Epidermal melanocyte (primary cell): ENCODE measurements around the gene RPS6KC1.
"Not testable (repeated sequence)": the region's sequence is repeated elsewhere in the genome, so short reads cannot be mapped to it uniquely, and the experiment has no call there.

Source experiments
- DNase-seq: peaks from one replicate; pipeline ENCODE4 v3.0.0; 2011; ENCODE audit warnings: low spot score; ENCODE audit not compliant: insufficient read length

RPS6KC1 gene

DNA sequence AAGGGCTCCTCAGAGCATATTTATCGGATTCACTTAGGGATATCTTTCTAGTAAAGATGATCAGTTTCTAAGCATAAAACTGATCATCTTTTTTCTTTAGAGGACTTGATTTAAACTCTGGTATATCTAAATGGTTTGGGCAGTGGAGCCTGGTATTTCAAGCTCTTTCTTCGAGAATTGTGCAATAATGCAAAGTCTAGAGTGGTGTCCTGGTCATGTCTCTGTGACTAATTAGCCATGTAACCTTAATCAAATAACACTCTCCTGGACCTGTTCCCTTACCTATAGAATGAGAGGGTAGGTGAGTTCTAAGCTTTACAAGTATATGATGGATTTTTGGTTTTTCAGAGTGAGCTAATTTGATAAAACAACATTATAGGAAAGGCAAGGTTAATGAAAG is 225.2 kb downstream of the RPS6KC1 start:
- no peak for DNase-seq

DNA sequence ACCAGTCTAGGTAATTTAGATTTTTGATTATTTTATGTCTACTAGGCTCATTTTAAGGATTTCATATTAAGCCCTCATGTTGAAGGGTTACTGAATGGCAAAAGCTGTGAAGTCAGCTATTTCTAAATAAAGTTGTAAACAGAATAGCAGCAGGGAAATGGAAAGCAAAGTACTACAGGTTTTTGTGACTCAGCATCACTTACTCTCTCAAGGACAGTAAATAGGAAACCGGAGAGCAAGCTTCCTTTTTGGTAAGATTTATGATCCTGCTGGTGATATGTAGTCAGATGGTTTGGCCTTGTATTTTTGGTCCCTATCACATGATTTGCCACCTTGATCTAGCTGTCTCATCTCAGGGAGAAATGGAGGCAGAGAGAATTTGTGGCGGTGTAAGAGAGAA is 226.0 kb downstream of the RPS6KC1 start:
- no peak for DNase-seq

- no peak for DNase-seq
These were observed 228.4 kb downstream of the RPS6KC1 start for GRCh38 chr1:213279410-213279809.

GRCh38 chr1:213281640-213282301 is 230.7 kb downstream of the RPS6KC1 start:
- DNase-seq, result no peak

- DNase-seq, result no peak
These were observed 233.6 kb downstream of the RPS6KC1 start for GRCh38 chr1:213284626-213285025.

DNA sequence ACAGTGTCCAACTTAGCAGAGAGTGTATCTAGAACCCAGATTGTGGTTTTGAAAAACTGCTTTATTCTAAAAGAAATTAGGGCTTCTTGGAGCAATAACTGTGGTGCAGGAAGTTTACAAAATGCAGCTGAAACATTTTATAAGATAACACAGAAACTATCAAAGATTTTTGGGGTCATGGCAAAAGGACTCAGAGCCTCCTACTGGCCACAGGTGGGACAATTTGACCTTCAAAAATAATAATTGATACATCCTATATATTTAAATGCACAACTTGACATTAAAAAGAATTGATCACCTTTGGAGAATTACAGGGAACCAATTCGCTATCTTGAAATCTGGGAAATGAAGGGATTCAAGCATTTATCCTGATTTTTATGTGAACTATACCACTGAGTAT is 235.2 kb downstream of the RPS6KC1 start:
- no peak for DNase-seq

- no peak for DNase-seq
These were observed 236.9 kb downstream of the RPS6KC1 start for GRCh38 chr1:213287987-213288386.

- DNase-seq, result no peak
These were observed 240.5 kb downstream of the RPS6KC1 start for GRCh38 chr1:213291526-213291925.

GRCh38 chr1:213292614-213293013 is 241.6 kb downstream of the RPS6KC1 start:
- no peak for DNase-seq

DNA sequence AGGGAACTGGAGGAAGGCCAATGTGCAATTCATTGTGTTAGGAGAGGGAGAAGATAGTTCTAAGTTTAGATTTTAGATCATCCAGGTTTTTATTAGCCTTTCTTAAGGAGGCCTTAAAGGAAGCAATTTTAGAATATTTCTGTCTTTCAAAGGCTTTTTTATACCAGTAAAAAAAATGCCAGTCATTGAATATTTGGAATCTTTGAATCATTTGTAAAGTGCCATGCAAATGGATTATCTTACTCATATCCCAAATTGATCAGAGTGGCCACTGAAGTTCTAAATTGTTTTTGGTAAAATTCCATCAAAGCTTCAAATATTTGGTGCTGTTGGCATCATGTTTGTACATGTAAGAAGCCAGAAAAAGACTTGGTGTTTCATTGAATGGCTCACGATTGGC is 244.8 kb downstream of the RPS6KC1 start:
- no peak for DNase-seq

- no peak for DNase-seq
These were observed 245.5 kb downstream of the RPS6KC1 start for GRCh38 chr1:213296558-213296957.

- DNase-seq, result no peak
These were observed 246.0 kb downstream of the RPS6KC1 start for GRCh38 chr1:213297021-213297420.

- DNase-seq, result no peak
These were observed 249.4 kb downstream of the RPS6KC1 start for GRCh38 chr1:213300433-213300832.

DNA sequence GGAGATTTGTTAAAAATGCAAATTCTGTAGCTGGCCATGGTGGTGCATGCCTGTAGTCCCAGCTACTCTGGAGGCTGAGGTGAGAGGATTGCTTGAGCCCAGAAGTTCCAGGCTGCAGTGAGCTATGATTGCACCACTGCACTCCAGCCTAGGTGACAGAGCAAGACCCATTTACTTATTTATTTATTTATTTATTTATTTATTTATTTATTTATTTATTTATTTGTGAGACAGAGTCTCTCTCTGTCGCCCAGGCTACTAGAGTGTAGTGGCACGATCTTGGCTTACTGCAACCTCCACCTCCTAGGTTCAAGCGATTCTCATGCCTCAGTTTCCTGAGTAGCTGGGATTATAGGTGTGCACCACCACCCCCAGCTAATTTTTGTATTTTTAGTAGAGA is 250.5 kb downstream of the RPS6KC1 start:
- not testable (repeated sequence) for DNase-seq

GRCh38 chr1:213303286-213303685 is 252.2 kb downstream of the RPS6KC1 start:
- DNase-seq, result no peak

GRCh38 chr1:213315571-213315970 is 264.5 kb downstream of the RPS6KC1 start:
- no peak for DNase-seq

DNA sequence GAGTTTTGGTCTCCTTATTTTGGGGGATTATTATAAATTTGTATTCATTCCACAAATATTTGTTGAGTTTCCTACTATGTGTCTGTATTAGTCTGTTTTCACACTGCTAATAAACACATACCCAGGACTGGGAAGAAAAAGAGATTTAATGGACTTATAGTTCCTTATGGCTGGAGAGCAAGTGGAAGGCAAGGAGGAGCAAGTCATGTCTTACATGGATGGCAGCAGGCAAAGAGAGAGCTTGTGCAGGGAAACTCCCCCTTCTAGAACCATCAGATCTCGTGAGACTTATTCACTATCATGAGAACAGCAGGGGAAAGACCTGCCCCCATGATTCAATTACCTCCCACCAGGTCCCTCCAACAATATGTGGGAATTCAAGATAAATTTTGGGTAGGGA is 267.4 kb downstream of the RPS6KC1 start:
- DNase-seq, result not testable (repeated sequence)

- DNase-seq, result no peak
These were observed 269.3 kb downstream of the RPS6KC1 start for GRCh38 chr1:213320191-213320870.
